Stimulated activated CD4-positive, alpha-beta T cell treated with anti-CD3 and anti-CD28 coated beads, Interleukin-1b, Interleukin-23, amount 100 ng/mL, for 1 hour (primary cell): ENCODE measurements around the gene BGN.

Experiments used
- DNase-seq, 2 donors: peaks; one replicate each; pipeline ENCODE4 v3.0.0-alpha.2; 2020; ENCODE audit warnings: low read depth in 2 of 2

BGN gene

GRCh38 chrX:153494541-153495361, at the start of gene BGN:
Gene BGN, plus strand, starts transcription at chrX:153494980. Its CDS starts 9,652 bp downstream, at chrX:153504632.
- no peak for DNase-seq

GRCh38 chrX:153445106-153445855, 49.5 kb upstream of the BGN start:
- DNase-seq, result no peak

- DNase-seq, result no peak
Observed at GRCh38 chrX:153445856-153446635, 48.7 kb upstream of the BGN start, which contains the start of gene TREX2. Gene TREX2, minus strand, starts transcription at chrX:153446056. Its CDS starts 626 bp downstream, at chrX:153445430.

- no peak for DNase-seq
Observed at GRCh38 chrX:153446636-153446936, 48.2 kb upstream of the BGN start.

GRCh38 chrX:153446950-153447580, 47.7 kb upstream of the BGN start:
- DNase-seq, result no peak

- no peak for DNase-seq
Observed at GRCh38 chrX:153447581-153447960, 47.2 kb upstream of the BGN start.

GRCh38 chrX:153448556-153449367, 46.0 kb upstream of the BGN start:
- DNase-seq, result no peak

GRCh38 chrX:153449368-153450113, 45.2 kb upstream of the BGN start:
- no peak for DNase-seq

GRCh38 chrX:153450114-153450948, 44.4 kb upstream of the BGN start:
- no peak for DNase-seq

- DNase-seq, result no peak
Observed at GRCh38 chrX:153450949-153451277, 43.9 kb upstream of the BGN start.

GRCh38 chrX:153454901-153455550, 39.8 kb upstream of the BGN start:
- DNase-seq, result no peak

- DNase-seq, result no peak
Observed at GRCh38 chrX:153455571-153455970, 39.2 kb upstream of the BGN start.

GRCh38 chrX:153456161-153456560, 38.6 kb upstream of the BGN start:
- DNase-seq, result no peak

GRCh38 chrX:153456704-153457103, 38.1 kb upstream of the BGN start:
- DNase-seq, result no peak

GRCh38 chrX:153457136-153457825, 37.5 kb upstream of the BGN start:
- no peak for DNase-seq

GRCh38 chrX:153457827-153458466, 36.8 kb upstream of the BGN start:
- DNase-seq, result no peak

GRCh38 chrX:153458476-153458875, 36.3 kb upstream of the BGN start:
- no peak for DNase-seq

GRCh38 chrX:153459986-153460385, 34.8 kb upstream of the BGN start:
- no peak for DNase-seq
